ENCODE results near the gene ZBTB45. TPM values are rescaled to one million over a fixed set of nuclear protein-coding genes. Genes with fewer than 3 reads are reported as not detected.

ZBTB45 gene
- total RNA-seq, 1 experiment from 2014 or later = 4.9 TPM

DNA sequence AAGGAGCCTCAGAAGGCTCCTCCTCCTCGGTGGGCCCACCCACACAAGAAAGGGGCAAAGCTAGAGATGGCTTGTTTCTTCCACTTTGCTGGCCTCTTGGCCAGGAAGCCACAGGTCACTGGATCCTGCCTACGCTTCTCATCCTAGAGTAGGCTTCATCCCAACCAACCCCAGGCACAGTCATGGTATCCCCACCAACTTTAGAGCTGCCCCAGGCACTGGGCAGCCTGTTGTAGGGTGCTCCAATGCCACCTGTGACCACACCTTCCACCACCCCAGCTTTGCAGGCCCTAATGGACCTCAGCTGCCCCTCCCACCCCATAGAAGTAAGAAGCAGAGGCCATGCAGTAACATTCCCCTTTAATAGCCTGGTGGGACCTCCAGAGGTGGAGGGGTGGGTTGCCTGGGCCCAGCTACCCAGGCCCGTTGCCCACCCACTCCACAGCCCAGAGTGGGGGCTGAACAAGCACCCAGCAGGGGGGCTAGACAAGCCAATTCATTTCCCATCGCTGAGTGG is 35.8 kb upstream of the ZBTB45 start:
- DNase-seq (ENCODE audit: extremely low read depth, low read depth) = no peak

GRCh38 chr19:58554494-58555368 is 35.1 kb upstream of the ZBTB45 start, which contains the start of gene CHMP2A:
Gene CHMP2A, minus strand, starts transcription at chr19:58555105. Its CDS starts 893 bp downstream, at chr19:58554212.
- DNase-seq (ENCODE audit: extremely low read depth, low read depth) = peak; percentile 92

- DNase-seq (ENCODE audit: extremely low read depth, low read depth) = no peak
These were observed 34.3 kb upstream of the ZBTB45 start for GRCh38 chr19:58553799-58554493.

DNA sequence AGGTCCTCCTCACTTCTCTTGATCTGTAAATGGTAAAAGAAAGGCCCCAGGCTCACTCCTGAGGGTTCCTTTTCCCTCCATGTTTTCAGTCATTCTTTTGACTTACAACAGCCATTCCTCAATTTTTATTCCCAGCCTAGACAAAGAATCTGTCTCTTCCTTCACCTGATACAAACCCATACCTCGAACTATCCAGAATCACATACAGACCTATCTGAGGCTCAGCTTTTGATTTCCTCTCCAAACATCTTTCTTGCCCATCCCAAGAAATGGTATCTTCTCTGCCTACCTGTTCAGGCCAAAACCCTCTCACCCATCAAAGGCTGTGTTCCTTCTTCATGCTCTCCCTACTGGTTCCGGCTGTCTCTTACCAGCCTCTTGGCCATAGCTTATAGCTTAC is 33.0 kb upstream of the ZBTB45 start:
- no peak for DNase-seq (ENCODE audit: extremely low read depth, low read depth)

- no peak for DNase-seq (ENCODE audit: extremely low read depth, low read depth)
These were observed 32.2 kb upstream of the ZBTB45 start for GRCh38 chr19:58551577-58552471.

DNA sequence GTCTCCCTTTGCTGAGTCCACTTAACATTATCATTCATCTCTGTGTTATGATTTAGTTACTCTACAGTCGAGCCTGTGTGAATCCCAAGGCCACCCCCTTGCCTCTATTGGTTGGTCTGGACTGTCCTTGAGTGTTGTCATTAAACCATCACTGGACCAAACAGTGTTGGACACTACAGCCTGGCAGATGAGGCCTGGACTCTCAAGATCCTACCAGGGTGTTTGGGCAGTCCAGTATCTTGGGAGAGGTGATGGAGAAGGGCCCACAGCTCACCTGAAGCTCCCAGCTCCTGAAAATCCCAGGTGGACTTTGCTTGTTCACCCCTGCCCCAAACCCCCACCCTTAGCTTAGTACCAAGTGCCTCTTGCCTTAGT is 31.5 kb upstream of the ZBTB45 start:
- no peak for DNase-seq (ENCODE audit: extremely low read depth, low read depth)

DNA sequence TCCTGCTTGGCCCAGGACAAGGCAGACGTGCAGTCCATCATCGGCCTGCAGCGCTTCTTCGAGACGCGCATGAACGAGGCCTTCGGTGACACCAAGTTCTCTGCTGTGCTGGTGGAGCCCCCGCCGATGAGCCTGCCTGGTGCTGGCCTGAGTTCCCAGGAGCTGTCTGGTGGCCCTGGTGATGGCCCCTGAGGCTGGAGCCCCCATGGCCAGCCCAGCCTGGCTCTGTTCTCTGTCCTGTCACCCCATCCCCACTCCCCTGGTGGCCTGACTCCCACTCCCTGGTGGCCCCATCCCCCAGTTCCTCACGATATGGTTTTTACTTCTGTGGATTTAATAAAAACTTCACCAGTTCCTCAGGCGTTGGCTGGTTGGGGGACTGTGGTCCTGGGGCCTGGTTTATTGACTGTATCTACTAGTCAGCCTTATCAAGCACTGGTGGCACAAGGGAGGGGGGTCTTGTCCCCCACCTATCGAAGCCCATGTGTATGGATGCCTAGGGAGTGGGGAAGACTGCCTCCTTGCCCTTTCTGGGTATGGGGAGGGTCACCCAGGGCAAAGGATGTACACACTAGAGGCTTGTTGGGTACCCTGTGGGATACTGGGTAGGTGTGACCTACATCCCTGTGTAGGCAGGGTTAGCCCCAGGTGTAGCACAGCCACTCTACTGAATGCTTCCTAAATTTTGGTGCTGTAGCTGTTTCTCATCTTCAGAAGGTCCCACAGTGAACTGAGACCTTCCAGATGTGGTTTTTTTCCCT is 30.9 kb upstream of the ZBTB45 start:
- DNase-seq (ENCODE audit: extremely low read depth, low read depth) = no peak

- DNase-seq (ENCODE audit: extremely low read depth, low read depth) = no peak
These were observed 30.2 kb upstream of the ZBTB45 start for GRCh38 chr19:58549664-58550361.

- no peak for DNase-seq (ENCODE audit: extremely low read depth, low read depth)
These were observed 29.5 kb upstream of the ZBTB45 start for GRCh38 chr19:58548859-58549663.

DNA sequence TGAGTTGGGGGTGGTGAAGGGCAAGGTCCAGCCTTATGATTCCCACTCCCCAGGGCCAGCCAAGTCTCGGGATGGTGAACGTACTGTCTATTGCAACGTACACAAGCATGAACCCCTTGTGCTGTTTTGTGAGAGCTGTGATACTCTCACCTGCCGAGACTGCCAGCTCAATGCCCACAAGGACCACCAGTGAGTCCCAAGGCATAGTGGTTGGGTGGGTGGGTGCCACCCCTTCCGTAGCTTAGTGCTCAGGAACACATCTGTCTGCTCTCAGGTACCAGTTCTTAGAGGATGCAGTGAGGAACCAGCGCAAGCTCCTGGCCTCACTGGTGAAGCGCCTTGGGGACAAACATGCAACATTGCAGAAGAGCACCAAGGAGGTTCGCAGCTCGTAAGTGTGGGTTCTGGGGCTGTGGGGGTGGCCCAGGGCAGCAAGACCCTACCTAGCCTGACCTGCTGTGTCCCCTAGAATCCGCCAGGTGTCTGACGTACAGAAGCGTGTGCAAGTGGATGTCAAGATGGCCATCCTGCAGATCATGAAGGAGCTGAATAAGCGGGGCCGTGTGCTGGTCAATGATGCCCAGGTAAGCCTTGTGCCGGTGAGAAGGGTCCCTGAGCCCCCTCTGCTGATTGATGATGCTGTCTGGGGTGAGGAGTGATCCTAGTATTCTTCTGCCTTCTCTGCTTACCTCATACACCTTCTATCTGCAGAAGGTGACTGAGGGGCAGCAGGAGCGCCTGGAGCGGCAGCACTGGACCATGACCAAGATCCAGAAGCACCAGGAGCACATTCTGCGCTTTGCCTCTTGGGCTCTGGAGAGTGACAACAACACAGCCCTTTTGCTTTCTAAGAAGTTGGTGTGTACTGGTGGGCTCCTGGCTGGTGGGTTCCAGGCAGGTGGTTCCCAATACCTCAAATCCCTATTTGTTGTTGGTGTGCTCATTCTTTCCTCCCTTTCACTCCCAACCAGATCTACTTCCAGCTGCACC is 28.0 kb upstream of the ZBTB45 start:
- DNase-seq (ENCODE audit: extremely low read depth, low read depth) = no peak

- no peak for DNase-seq (ENCODE audit: extremely low read depth, low read depth)
These were observed 26.5 kb upstream of the ZBTB45 start for GRCh38 chr19:58546019-58546530.

DNA sequence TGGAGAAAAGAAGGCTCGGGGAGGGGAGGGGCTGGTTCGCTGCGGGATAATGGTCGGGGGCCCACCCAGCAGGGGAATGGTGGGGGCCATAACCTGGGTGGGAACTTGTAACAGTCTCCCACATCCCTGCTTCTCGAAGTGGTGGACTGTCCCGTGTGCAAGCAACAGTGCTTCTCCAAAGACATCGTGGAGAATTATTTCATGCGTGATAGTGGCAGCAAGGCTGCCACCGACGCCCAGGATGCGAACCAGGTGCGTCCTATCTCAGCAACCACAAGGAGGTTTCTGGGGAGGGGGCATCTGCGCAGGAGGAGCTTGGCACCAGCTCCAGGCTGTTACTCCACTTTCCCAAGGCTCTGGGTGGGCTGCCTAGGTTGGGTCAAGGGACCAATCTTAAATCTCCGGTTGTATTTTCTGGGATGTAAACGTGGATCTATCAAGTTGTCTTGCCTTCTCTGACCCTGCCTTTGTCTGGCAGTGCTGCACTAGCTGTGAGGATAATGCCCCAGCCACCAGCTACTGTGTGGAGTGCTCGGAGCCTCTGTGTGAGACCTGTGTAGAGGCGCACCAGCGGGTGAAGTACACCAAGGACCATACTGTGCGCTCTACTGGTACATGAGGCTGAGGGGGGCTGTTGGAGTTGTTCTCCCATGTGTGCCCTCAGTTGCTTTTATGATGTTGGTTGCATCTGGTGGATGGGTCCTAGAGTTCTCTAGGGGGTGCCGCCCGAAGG is 25.8 kb upstream of the ZBTB45 start:
- no peak for DNase-seq (ENCODE audit: extremely low read depth, low read depth)

DNA sequence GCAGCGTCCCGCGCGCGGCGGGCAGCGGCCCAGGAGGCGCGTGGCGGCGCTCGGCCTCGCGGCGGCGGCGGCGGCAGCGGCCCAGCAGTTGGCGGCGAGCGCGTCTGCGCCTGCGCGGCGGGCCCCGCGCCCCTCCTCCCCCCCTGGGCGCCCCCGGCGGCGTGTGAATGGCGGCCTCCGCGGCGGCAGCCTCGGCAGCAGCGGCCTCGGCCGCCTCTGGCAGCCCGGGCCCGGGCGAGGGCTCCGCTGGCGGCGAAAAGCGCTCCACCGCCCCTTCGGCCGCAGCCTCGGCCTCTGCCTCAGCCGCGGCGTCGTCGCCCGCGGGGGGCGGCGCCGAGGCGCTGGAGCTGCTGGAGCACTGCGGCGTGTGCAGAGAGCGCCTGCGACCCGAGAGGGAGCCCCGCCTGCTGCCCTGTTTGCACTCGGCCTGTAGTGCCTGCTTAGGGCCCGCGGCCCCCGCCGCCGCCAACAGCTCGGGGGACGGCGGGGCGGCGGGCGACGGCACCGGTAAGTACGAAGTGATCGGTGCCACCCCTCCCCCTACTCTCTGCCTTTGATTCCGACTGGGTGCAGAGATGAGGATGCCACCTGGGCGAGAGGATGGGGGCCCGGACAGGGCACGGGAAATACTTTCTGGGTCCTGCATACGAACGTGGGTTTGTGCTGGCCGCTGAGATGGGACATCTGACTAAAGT is 25.1 kb upstream of the ZBTB45 start:
- DNase-seq (ENCODE audit: extremely low read depth, low read depth) = peak; percentile 28

- peak; percentile 97 for DNase-seq (ENCODE audit: extremely low read depth, low read depth)
These were observed 24.4 kb upstream of the ZBTB45 start, which contains the start of gene TRIM28 for GRCh38 chr19:58543826-58544590. Gene TRIM28, plus strand, starts transcription at chr19:58544064. Its CDS starts 694 bp downstream, at chr19:58544758.
